ENCODE results near the gene HEG1. TPM values are rescaled to one million over a fixed set of nuclear protein-coding genes. Genes with fewer than 3 reads are reported as not detected.

HEG1 gene
- total RNA-seq, 1 donor from 2014 or later, result 95.0 TPM

DNA sequence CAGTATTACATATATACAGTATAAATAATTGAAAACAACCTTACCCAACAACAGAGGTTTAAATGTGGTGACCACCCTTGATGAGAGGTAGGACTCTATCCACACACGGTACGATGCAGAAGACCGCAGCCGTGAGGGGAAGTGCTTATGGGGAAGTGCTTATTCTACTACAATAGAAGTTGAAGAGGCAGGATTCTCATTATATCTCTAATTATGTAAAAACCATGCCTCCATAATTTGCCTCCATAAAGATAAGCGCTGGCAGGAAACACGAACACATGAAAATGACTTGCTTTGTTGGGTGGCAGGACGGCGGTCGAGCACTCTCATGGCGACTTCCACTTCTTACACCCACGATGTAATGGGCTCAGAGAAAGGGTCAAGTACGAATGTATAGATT is 114.0 kb downstream of the HEG1 start:
- DNase-seq (ENCODE audit: missing footprints) (no peak), ATAC-seq (no peak)
- intact Hi-C loops (cut with DNase I), result no loop called here

- ATAC-seq (no peak), DNase-seq (ENCODE audit: missing footprints) (no peak)
- intact Hi-C loops (cut with DNase I), result no loop called here
These were observed 116.1 kb downstream of the HEG1 start for GRCh38 chr3:124939661-124940060.

GRCh38 chr3:124938896-124939295 is 116.9 kb downstream of the HEG1 start:
- intact Hi-C loops (cut with DNase I), result no loop called here
- DNase-seq (ENCODE audit: missing footprints) (no peak), ATAC-seq (no peak)

DNA sequence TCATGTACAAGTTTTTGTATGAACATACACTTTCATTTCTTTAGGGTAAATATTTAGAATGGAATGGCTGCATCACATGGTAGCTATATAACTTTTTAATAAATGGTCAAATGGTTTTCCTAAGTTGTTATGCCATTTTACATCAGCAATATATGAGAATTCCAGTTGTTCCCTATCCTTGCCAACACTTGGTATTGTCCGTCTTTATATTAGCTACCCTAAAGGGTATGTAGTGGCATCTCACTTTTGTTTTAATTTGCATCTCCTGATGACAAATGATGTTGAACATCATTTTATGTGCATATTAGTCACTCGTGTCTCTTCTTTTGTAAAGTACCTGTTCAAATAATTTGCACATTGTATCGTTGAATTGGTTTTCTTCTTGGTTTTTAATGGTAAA is 118.7 kb downstream of the HEG1 start:
- DNase-seq (ENCODE audit: missing footprints), result no peak
- intact Hi-C loops (cut with DNase I), result no loop called here
- ATAC-seq, result no peak

GRCh38 chr3:124935794-124936542 is 119.8 kb downstream of the HEG1 start:
- intact Hi-C loops (cut with DNase I), result no loop called here
- ATAC-seq (no peak), DNase-seq (ENCODE audit: missing footprints) (no peak)

DNA sequence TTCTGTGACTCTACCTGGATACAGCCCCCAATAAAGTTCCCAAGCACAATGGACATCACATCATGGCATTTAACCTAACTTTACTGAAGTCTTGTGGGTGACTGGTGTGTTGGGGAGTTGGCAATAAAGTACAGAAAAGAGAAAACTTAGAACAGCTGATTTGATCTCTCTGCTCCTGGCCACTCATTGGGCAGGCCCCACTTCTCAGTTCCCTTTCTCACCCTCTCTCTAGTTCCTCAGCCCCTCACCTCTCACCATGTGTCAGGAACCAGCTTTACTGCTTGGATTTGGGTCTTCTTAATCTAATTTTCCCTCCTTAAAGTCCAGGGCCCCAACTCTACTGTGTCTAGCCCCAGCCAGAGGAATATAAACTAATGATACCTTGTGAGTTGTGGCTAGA is 120.5 kb downstream of the HEG1 start:
- intact Hi-C loops (cut with DNase I), result no loop called here
- DNase-seq (ENCODE audit: missing footprints) (no peak), ATAC-seq (no peak)

GRCh38 chr3:124934577-124934976 is 121.2 kb downstream of the HEG1 start, which contains the start of gene MUC13:
TSS of gene MUC13 (minus strand) at chr3:124934751. CDS start at chr3:124934712, 39 bp downstream.
- ATAC-seq (no peak), DNase-seq (ENCODE audit: missing footprints) (no peak)
- intact Hi-C loops (cut with DNase I), result no loop called here

GRCh38 chr3:124928333-124929202 is 127.2 kb downstream of the HEG1 start:
- ATAC-seq (peak; percentile 57), DNase-seq (ENCODE audit: missing footprints) (no peak)
- intact Hi-C loops (cut with DNase I), result loop anchor here (2.0 to 5.0 kb wide), 3 partner anchors 234 to 659 kb away; no protein-coding TSS in a partner anchor

DNA sequence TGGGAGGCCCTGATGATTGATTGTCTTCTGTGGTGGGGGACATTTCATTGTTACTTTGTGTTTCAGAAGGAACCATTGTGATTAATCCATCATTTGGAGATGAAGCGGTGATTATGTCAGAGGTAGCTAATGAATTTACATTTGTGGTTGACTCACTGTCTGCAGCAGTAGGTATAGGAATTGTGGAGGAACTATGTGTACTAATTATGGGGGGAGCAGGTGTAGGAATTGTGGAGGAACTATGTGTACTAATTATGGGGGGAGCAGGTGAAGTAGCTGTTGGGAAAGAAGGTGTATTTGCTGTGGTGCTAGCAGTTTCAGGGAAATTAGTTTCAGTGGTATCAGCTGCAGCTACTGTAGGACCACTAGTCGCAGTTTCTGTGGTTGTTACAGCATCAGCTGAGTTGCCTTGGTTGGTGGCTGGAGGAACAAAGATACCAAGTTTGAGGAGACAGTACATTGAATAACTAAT is 128.2 kb downstream of the HEG1 start:
- no peak for ATAC-seq
- intact Hi-C loops (cut with DNase I), result loop anchor here (2.0 to 5.0 kb wide), 3 partner anchors 235 to 660 kb away; no protein-coding TSS in a partner anchor
- no peak for DNase-seq (ENCODE audit: missing footprints)

DNA sequence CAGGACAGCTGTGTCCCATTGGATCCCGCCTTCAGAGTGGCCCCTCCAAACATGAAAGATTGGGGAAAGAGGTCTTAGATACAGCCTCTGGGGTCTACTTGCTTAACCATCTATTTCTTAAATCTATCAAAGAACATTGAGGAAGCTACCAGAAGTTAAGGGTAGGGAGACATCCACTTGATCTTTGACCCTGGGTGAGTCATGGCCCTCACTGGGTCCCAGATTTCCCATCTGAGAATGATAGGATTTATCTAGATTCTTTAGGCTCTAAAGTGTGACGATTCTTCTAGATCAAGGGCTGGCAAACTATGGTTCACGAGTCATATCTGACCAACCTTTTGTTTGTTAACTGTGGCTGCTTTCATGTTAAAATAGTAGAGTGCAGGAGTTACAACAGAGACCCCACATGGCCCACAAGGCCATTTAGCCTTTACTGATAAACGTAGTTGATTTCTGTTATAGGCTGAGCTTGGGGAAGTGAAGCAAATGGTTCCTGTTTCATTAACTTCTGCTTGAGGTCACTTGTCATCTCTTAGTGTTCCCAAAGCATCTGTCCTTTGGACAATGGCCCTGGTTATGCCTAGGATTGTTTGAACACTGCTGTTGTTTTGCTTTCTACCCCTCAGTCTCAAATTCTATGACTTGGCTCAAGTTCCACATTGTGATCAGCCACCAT is 129.2 kb downstream of the HEG1 start:
- intact Hi-C loops (cut with DNase I), result loop anchor here (5.0 kb wide), 2 partner anchors 511 to 661 kb away; no protein-coding TSS in a partner anchor
- ATAC-seq (no peak), DNase-seq (ENCODE audit: missing footprints) (no peak)

DNA sequence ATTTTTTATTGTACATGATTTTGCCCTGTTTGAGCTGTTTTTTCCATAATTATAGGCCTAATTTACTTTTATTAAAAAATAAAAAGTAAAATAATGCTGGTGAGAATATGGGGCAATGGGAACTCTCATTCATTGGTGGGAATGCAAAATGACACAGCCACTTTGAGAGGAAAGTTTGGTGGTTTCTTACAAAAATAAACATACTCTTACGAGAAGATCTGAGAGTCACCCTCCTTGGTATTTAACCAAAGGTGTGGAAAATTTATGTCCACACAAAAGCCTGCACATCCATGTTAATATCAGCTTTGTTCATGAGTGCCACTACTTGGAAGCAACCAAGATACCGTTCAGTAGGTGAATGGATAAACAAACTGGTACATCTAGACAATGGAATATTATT is 131.1 kb downstream of the HEG1 start:
- intact Hi-C loops (cut with DNase I), result loop anchor here (5.0 kb wide), 2 partner anchors 513 to 663 kb away; no protein-coding TSS in a partner anchor
- ATAC-seq, result no peak

GRCh38 chr3:124923833-124924232 is 132.0 kb downstream of the HEG1 start:
- DNase-seq (ENCODE audit: missing footprints) (no peak), ATAC-seq (no peak)
- intact Hi-C loops (cut with DNase I), result no loop called here

More for the DNA sequence above, 131.1 kb downstream of the HEG1 start:
- DNase-seq (ENCODE audit: missing footprints), result no peak

DNA sequence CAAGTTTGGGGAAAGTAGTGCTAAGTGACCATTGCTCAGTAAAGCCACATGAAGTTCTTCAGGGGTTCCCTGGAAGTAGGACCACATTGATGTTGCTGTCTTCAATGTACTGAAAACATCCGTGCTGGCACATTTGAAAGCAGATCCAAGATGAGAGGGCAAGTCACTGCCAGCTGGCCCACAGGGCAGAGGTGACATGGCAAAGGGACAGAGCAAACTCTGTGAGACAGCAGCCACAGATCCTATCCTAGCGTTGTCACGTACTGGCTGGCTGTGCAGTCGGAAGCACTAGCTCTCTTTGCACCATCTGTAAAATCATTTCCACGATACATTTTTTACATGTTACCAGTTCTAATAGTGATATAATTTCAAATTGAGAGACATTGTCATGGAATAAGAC is 135.1 kb downstream of the HEG1 start:
- intact Hi-C loops (cut with DNase I), result no loop called here
- DNase-seq (ENCODE audit: missing footprints) (no peak), ATAC-seq (peak; percentile 69)

GRCh38 chr3:124919756-124920155 is 136.0 kb downstream of the HEG1 start:
- DNase-seq (ENCODE audit: missing footprints) (no peak), ATAC-seq (no peak)
- intact Hi-C loops (cut with DNase I), result no loop called here

- DNase-seq (ENCODE audit: missing footprints) (no peak), ATAC-seq (no peak)
- intact Hi-C loops (cut with DNase I), result no loop called here
These were observed 137.3 kb downstream of the HEG1 start for GRCh38 chr3:124918524-124918923.

GRCh38 chr3:124916837-124917409 is 138.9 kb downstream of the HEG1 start:
- intact Hi-C loops (cut with DNase I), result no loop called here
- ATAC-seq, result peak; percentile 38
- no peak for DNase-seq (ENCODE audit: missing footprints)
